VCaP (cell line): ENCODE data around the gene PIGC.

ENCODE experiments used
- H3K27ac ChIP-seq: fragments of 450-650 bp; 2 replicates; pipeline ENCODE4 v1.5.1; 2017
- CTCF ChIP-seq: fragments of 450-650 bp; conservative IDR thresholded peaks from 2 replicates; pipeline ENCODE4 v1.5.1; 2017; ENCODE audit warnings: mild to moderate bottlenecking, moderate library complexity

PIGC gene

GRCh38 chr1:172417557-172417956 lies 26.3 kb downstream of the PIGC start:
- no peak for TF ChIP-seq CTCF
- no peak overlapping the region for H3K27ac ChIP-seq

- H3K27ac ChIP-seq: no peak overlapping the region
- TF ChIP-seq CTCF: no peak
Observed at GRCh38 chr1:172416496-172417035, 27.3 kb downstream of the PIGC start.

GRCh38 chr1:172414331-172414730 lies 29.5 kb downstream of the PIGC start:
- no peak for TF ChIP-seq CTCF
- H3K27ac ChIP-seq: no peak overlapping the region

- H3K27ac ChIP-seq: no peak overlapping the region
- TF ChIP-seq CTCF: no peak
Observed at GRCh38 chr1:172411791-172412338, 32.0 kb downstream of the PIGC start.

- no peak for TF ChIP-seq CTCF
- no peak overlapping the region for H3K27ac ChIP-seq
Observed at GRCh38 chr1:172410027-172410426, 33.8 kb downstream of the PIGC start.

- TF ChIP-seq CTCF: no peak
- no peak overlapping the region for H3K27ac ChIP-seq
Observed at GRCh38 chr1:172408958-172409357, 34.9 kb downstream of the PIGC start.

- no peak overlapping the region for H3K27ac ChIP-seq
- no peak for TF ChIP-seq CTCF
Observed at GRCh38 chr1:172406968-172407367, 36.9 kb downstream of the PIGC start.
